Prostate gland (tissue), 2 donors: ENCODE results near the gene DIPK1A. TPM values are rescaled to one million over a fixed set of nuclear protein-coding genes. Genes with fewer than 3 reads are reported as not detected.
"Not testable (repeated sequence)": the region's sequence is repeated elsewhere in the genome, so short reads cannot be mapped to it uniquely, and the experiment has no call there.

ENCODE experiments used
- DNase-seq: peaks from one replicate; pipeline ENCODE4 v3.0.0-alpha.2; 2019; ENCODE audit warnings: low spot score
- H3K27ac ChIP-seq, 2 donors: fragments of 200-600 bp; sonication (generic); 2 replicates each; pipeline ENCODE4 v1.5.1; 2017 to 2019
- H3K27me3 ChIP-seq: fragments of 200-600 bp; sonication (generic); replicated peaks from 2 replicates; pipeline ENCODE4 v1.5.1; 2019; ENCODE audit not compliant: insufficient read depth
- H3K36me3 ChIP-seq, 2 donors: fragments of 200-600 bp; sonication (generic); 1 replicate in 1 of 2; 2 replicates in 1 of 2; pipeline versions ENCODE4 v1.5.1 to v1.8.1; 2017 to 2019
- H3K4me1 ChIP-seq: fragments of 200-600 bp; sonication (generic); replicated peaks from 2 replicates; pipeline ENCODE4 v1.5.1; 2019
- H3K4me3 ChIP-seq, 2 donors: fragments of 200-600 bp; sonication (generic); 2 replicates each; pipeline ENCODE4 v1.5.1; 2017 to 2019
- H3K9me3 ChIP-seq: fragments of 200-600 bp; sonication (generic); 2 replicates; pipeline ENCODE4 v1.5.1; 2017
- CTCF ChIP-seq, 4 experiments: fragments of 200-600 bp in 2 of 4; fragments of 450-650 bp in 2 of 4; sonication (generic) in 2 of 4; IDR thresholded peaks; 1 replicate in 3 of 4; 2 replicates in 1 of 4; pipeline ENCODE4 v1.5.1; 2016 to 2019; ENCODE audit warnings: antibody characterized with exemption in 4 of 4, mild to moderate bottlenecking in 2 of 4, moderate library complexity in 2 of 4
- POLR2A ChIP-seq: fragments of 450-650 bp; IDR thresholded peaks from one replicate; pipeline ENCODE4 v1.6.1; 2016; ENCODE audit warnings: antibody characterized with exemption, mild to moderate bottlenecking
- POLR2AphosphoS5 ChIP-seq: sonication (generic); formaldehyde crosslinking; IDR thresholded peaks from one replicate; pipeline ENCODE4 v1.6.1; 2017; ENCODE audit warnings: antibody characterized with exemption
- whole genome bisulfite sequencing: methylation state at CpG from one replicate; pipeline ENCODE4 v1.1.5; 2018; 5-methylcytosine and 5-hydroxymethylcytosine counted together
- intact Hi-C: fragments of 100-400 bp; cut with DNase I; formaldehyde crosslinking; loops from one replicate; pipeline ENCODE4 v1.14.2; 2022
- total RNA-seq, 2 donors: library from RNA; depleted of rRNA; stranded (reverse); fragments of >200 nt; gene quantifications; one replicate each; pipeline ENCODE4 v1.1.0, GENCODE V29; 2016

The DIPK1A gene
- total RNA-seq, 2 donors from 2014 or later = 9.2 to 22.2 TPM

GRCh38 chr1:92973203-92973897, 12.1 kb upstream of the DIPK1A start:
- no peak for DNase-seq

GRCh38 chr1:92972409-92973129, 11.3 kb upstream of the DIPK1A start:
- no peaks in the 10 kb centered on the region for H3K27me3 ChIP-seq
- no peak overlapping the region for H3K27ac ChIP-seq
- TF ChIP-seq POLR2A (no peak), CTCF (IDR thresholded peaks at IDR 0.05) (no peak), POLR2AphosphoS5 (no peak)
- 52% methylated on average over 1 of the region's 1 CpG for WGBS
- no peaks in the 10 kb centered on the region for H3K4me1 ChIP-seq
- DNase-seq = no peak
- intact Hi-C loops = no loop called here
- no peaks in the 10 kb centered on the region for H3K36me3 ChIP-seq
- H3K9me3 ChIP-seq = no peaks in the 10 kb centered on the region
- no peak overlapping the region for H3K4me3 ChIP-seq

More at GRCh38 chr1:92973203-92973897, 12.1 kb upstream of the DIPK1A start:
- H3K4me3 ChIP-seq = no peak overlapping the region
- no peak overlapping the region for H3K27ac ChIP-seq
- H3K27me3 ChIP-seq = no peaks in the 10 kb centered on the region
- TF ChIP-seq CTCF (IDR thresholded peaks at IDR 0.05) = no peak
- no peak for TF ChIP-seq POLR2A
- TF ChIP-seq POLR2AphosphoS5 = no peak
- WGBS = 46% methylated on average over 6 of the region's 6 CpGs
- no peaks in the 10 kb centered on the region for H3K9me3 ChIP-seq
- intact Hi-C loops = no loop called here
- H3K4me1 ChIP-seq = no peaks in the 10 kb centered on the region
- H3K36me3 ChIP-seq = no peaks in the 10 kb centered on the region

GRCh38 chr1:92971932-92972331, 10.7 kb upstream of the DIPK1A start:
- DNase-seq, H3K27ac ChIP-seq, H3K4me1 ChIP-seq, intact Hi-C loops, H3K9me3 ChIP-seq, H3K27me3 ChIP-seq, H3K4me3 ChIP-seq, H3K36me3 ChIP-seq: not testable (repeated sequence)
- WGBS = 86% methylated on average over 6 of the region's 6 CpGs

- TF ChIP-seq CTCF (IDR thresholded peaks at IDR 0.05) (no peak), POLR2AphosphoS5 (no peak), POLR2A (no peak)
- DNase-seq = no peak
- Histone ChIP-seq H3K4me1 (no peaks in the 10 kb centered on the region), H3K27me3 (no peaks in the 10 kb centered on the region), H3K4me3 (no peak overlapping the region), H3K36me3 (no peaks in the 10 kb centered on the region), H3K27ac (no peak overlapping the region), H3K9me3 (no peaks in the 10 kb centered on the region)
- intact Hi-C loops = no loop called here
- 88% methylated on average over 7 of the region's 7 CpGs for WGBS
Measured at GRCh38 chr1:92970990-92971689, 9.9 kb upstream of the DIPK1A start.

GRCh38 chr1:92969517-92969916, 8.3 kb upstream of the DIPK1A start:
- WGBS = 88% methylated on average over 3 of the region's 3 CpGs
- no peak overlapping the region for H3K27ac ChIP-seq

More at GRCh38 chr1:92969517-92969916, 8.3 kb upstream of the DIPK1A start:
- no peaks in the 10 kb centered on the region for H3K4me1 ChIP-seq
- H3K36me3 ChIP-seq = no peaks in the 10 kb centered on the region
- DNase-seq = no peak
- no peaks in the 10 kb centered on the region for H3K9me3 ChIP-seq
- intact Hi-C loops = no loop called here
- no peaks in the 10 kb centered on the region for H3K27me3 ChIP-seq
- TF ChIP-seq POLR2AphosphoS5 (no peak), CTCF (IDR thresholded peaks at IDR 0.05) (no peak), POLR2A (no peak)
- H3K4me3 ChIP-seq = no peak overlapping the region
